ENCODE results near the gene CSRNP3.

Gene CSRNP3

GRCh38 chr2:165593081-165593480 lies 123.6 kb downstream of the CSRNP3 start:
- no peak for DNase-seq

GRCh38 chr2:165594231-165594934 lies 124.9 kb downstream of the CSRNP3 start:
- DNase-seq, result no peak

DNA sequence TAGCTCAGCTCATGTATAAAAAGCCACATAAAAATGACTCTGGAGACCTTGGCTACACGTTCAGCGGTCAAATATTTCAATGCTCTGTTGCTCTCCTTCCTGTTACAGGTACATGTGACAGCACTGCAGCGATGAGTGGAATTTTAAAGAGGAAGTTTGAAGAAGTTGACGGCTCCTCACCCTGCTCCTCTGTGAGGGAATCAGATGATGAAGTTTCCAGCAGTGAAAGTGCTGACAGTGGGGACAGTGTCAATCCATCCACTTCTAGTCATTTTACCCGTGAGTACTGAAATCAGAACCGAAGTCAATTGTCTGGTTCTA lies 125.4 kb downstream of the CSRNP3 start:
- no peak for DNase-seq

- DNase-seq, result no peak
Measured at GRCh38 chr2:165596788-165597187, 127.3 kb downstream of the CSRNP3 start.

DNA sequence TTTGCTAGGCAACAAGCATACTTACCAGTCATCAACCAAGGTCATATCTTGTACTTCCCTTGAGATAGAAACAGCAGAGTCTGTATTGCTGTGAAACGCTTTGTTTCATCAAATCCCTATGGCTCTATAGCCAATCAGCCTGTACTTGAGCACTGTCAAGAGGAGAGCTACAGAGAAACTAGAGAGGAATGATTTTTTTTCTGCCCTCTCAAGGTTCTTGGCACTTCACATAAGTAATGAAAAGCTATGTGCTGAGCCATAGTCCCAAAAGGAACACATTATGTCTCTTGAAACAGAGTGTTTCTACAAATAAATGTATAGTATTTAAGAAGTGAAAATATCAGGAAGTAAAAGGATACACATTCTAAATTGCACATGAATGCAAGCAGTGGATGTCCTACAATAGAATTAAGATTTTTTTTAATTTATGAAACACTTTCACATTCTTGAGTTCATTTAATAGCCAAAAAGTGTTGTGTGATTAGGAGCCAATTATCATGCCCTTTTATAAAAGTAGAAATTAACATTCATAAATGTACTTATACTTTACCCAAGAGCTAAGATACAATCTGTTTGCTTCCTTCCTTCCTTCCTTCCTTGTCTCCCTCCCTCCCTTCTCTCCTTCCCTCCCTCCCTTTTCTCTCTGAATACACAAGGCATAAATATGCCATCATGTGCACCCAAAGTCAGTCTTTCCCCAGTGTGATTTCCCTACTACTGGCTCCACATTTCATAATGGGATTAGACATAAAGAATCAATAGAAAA lies 131.8 kb downstream of the CSRNP3 start:
- DNase-seq, result no peak

- DNase-seq, result no peak
Measured at GRCh38 chr2:165601928-165602521, 132.5 kb downstream of the CSRNP3 start.

GRCh38 chr2:165609672-165610071 lies 140.2 kb downstream of the CSRNP3 start:
- DNase-seq, result no peak

DNA sequence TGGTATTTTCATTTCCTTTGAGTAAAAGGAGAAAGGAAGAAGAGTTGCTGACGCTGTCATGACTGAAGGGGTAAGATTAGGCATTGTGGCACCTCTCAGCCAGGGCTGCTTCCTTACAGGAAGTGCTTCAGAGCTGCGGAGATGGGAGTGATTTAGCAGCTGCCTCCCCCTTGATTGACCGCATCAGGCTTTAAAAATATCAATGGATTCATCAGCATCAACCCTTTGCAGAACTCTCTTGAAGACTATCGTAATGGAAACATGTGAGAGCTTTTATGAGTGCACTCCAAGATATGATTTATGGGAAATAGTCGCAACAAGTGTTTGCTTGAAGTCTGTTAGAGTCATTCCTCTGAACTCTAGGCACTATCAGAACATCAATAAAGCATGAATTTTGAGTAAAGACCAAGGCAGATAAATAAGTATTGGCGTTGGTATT lies 141.1 kb downstream of the CSRNP3 start:
- DNase-seq, result no peak

- DNase-seq, result no peak
Measured at GRCh38 chr2:165617741-165618481, 148.4 kb downstream of the CSRNP3 start.

GRCh38 chr2:165618806-165619205 lies 149.3 kb downstream of the CSRNP3 start:
- DNase-seq, result no peak

GRCh38 chr2:165621086-165621560 lies 151.6 kb downstream of the CSRNP3 start:
- DNase-seq, result no peak

- no peak for DNase-seq
Measured at GRCh38 chr2:165623161-165623560, 153.7 kb downstream of the CSRNP3 start.

- DNase-seq, result no peak
Measured at GRCh38 chr2:165623783-165624469, 154.4 kb downstream of the CSRNP3 start.

- DNase-seq, result no peak
Measured at GRCh38 chr2:165624470-165624800, 154.9 kb downstream of the CSRNP3 start.

GRCh38 chr2:165627470-165627869 lies 158.0 kb downstream of the CSRNP3 start:
- no peak for DNase-seq

- no peak for DNase-seq
Measured at GRCh38 chr2:165629776-165630175, 160.3 kb downstream of the CSRNP3 start.

DNA sequence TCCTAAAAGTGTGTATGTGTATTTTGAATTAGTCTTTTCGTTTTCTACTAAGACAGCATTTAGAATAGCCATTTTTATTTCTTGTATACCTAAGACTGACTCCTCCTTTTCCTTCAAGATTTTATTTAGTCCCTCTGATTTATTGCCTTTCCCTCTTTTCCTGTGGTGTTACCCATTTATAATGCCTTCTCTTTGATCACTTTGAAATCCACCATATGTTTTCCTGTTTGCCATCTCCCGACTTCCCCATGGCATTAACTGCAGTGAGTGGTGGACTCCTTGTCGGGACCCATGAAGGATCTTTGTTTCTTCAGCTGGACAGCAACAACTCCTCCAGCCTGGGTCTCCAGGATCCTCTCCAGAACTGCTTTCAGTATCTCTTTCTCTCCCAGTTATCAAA lies 160.7 kb downstream of the CSRNP3 start:
- DNase-seq, result no peak

GRCh38 chr2:165631089-165631488 lies 161.6 kb downstream of the CSRNP3 start:
- DNase-seq, result no peak

- DNase-seq, result no peak
Measured at GRCh38 chr2:165632594-165632993, 163.1 kb downstream of the CSRNP3 start.

- no peak for DNase-seq
Measured at GRCh38 chr2:165633431-165633830, 163.9 kb downstream of the CSRNP3 start.

- DNase-seq, result no peak
Measured at GRCh38 chr2:165634282-165634681, 164.8 kb downstream of the CSRNP3 start.

GRCh38 chr2:165634855-165635254 lies 165.4 kb downstream of the CSRNP3 start:
- DNase-seq, result no peak

DNA sequence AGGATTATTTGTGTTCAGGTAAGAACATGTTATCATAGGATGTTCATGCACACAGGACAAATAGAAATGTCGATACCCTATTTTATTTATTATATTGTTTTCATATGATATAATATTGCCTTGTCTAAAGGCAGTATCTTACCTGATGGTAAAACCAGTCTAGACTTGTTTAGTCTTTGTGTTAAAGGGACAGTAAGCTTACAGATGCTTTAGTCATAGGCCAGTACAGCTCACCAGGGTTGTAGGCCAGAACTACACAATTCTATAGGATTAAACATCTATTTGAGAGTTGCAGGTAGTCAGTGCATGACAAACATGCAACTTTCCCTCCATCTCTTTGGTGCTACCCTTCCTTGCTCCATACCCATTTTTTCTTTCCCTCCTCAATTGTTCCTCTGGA lies 166.0 kb downstream of the CSRNP3 start:
- DNase-seq, result no peak

Data from NK-92 treated with Interleukin-12 subunit alpha and Interleukin-12 subunit beta, amount 100 ng/mL, for 24 hours (cell line).